ENCODE results near the gene LRRFIP2.

- no peak for TF ChIP-seq CTCF (IDR thresholded peaks at IDR 0.05)
- no peak for TF ChIP-seq POLR2A (IDR thresholded peaks at IDR 0.05)
These were observed 78.1 kb downstream of the LRRFIP2 start for GRCh38 chr3:37096288-37096687.

Measured in ovary (tissue), 3 donors.